ENCODE data around the gene ANO6. TPM values are rescaled to one million over a fixed set of nuclear protein-coding genes. Genes with fewer than 3 reads are reported as not detected.
"Not testable (repeated sequence)": the region's sequence is repeated elsewhere in the genome, so short reads cannot be mapped to it uniquely, and the experiment has no call there.

The ANO6 gene
- total RNA-seq, 1 experiment from 2014 or later: 52.7 TPM

DNA sequence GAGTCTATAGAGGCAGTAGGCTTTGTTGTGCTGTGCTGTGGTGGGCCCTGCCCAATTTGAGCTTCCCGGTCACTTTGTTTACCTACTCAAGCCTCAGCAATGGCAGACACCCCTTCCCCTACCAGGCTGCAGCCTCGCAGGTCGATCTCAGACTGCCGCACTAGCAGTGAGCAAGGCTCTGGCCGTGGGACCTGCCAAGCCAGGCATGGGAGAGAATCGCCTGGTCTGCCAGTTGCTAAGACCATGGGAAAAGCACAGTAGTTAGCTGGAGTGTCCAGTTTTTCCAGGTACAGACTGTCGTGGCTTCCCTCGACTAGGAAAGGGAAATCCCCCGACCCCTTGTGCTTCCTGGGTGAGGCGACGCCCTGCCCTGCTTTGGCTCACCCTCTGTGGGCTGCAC, 26.3 kb downstream of the ANO6 start:
- DNase-seq (ENCODE audit: low read depth): no peak

DNA sequence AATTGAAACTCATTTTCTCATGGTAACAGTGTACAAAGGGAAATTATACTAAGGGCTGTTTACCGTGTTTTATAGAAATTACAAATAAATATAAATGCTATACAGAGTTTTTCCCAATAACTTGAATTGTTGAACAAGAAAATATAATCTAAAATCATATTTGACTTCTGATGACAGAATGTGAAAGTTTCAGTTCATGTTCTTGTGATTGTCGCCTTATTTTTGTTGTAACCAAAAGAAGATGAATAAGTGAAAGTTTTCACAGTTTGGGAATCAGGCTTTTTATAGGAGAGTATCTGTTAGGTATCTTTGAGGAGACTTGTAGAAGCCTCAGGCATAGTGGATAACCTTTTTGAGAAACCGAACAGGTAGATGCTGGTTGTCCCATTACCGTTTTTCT, 28.1 kb downstream of the ANO6 start:
- no peak for DNase-seq (ENCODE audit: low read depth)

- DNase-seq (ENCODE audit: low read depth): peak; percentile 73
These were observed 28.9 kb downstream of the ANO6 start for GRCh38 chr12:45244561-45245343.

GRCh38 chr12:45246236-45246635, 30.3 kb downstream of the ANO6 start:
- DNase-seq (ENCODE audit: low read depth): no peak

DNA sequence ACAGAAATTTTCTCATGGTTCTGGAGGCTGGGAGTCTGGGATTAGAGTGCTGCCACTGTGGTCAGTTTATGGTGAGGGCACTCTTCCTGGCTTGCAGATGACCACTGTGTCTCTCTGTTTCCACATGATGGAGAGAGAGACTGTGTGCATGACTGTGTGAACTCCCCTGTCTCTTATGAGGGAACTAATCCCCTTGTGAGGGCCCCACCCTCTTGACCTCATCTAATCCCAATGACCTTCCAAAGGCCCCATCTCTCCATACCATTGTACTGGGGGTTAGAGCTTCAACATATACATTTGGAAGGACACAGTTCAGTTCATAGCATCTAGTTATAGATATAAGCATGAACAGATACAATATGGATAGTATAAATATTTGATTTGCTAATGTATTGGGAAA, 31.7 kb downstream of the ANO6 start:
- DNase-seq (ENCODE audit: low read depth): no peak

DNA sequence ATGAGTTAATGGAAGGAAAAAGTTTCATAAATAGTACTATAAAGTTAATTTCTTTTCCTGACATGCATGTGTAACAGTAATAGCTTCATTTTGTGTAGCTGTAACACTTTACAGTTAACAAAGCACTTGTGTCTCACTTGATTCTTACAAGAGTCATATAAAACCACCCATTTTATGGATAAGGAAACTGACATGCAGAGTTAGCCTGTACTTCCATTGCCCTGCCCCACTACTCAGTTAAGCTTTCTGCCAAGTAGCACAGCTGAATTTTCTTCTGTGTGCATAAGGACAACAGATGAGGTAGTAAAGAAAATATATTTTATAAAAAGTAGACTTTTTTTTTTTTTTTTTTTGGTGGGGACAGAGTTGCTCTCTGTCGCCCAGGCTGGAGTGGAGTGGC, 32.2 kb downstream of the ANO6 start:
- no peak for DNase-seq (ENCODE audit: low read depth)

GRCh38 chr12:45254254-45254653, 38.4 kb downstream of the ANO6 start:
- no peak for DNase-seq (ENCODE audit: low read depth)

- no peak for DNase-seq (ENCODE audit: low read depth)
These were observed 40.8 kb downstream of the ANO6 start for GRCh38 chr12:45256721-45257120.

- DNase-seq (ENCODE audit: low read depth): no peak
These were observed 41.5 kb downstream of the ANO6 start for GRCh38 chr12:45257185-45257930.

GRCh38 chr12:45259675-45260074, 43.8 kb downstream of the ANO6 start:
- DNase-seq (ENCODE audit: low read depth): no peak

DNA sequence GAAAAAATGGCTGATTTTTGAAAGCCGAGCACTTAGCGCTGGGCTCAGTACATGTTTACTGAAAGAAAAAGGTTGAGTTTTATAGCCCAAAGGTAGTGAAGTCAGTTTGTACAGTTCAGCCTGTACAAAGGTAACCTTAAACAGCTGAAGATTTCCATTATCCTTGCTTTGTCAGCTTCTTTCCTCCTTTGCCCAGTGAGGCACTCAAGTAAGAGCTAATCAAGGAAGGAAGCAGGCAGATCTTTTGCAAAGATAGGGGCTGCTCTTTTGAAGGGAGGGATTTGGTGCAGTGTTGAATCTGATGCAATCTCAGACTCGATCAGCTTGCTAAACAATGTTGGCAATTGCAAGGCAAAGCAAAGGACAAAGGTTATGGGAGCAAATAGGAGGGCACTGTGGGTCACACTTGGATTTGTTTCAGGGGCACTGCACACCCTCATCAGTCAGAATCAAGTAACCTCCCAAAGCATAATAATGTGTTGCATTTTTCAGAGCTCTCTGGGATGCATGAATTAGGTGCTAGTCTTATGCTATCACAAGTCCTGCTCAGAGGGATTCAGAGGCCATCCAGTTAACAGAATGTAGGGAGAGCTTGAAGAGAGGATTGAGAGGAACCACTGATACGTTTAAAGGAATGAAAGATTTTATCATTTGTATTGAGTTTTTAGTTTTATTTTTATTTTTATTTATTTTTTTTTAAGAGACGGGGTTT, 44.4 kb downstream of the ANO6 start:
- no peak for DNase-seq (ENCODE audit: low read depth)

- no peak for DNase-seq (ENCODE audit: low read depth)
These were observed 45.0 kb downstream of the ANO6 start for GRCh38 chr12:45260854-45261253.

DNA sequence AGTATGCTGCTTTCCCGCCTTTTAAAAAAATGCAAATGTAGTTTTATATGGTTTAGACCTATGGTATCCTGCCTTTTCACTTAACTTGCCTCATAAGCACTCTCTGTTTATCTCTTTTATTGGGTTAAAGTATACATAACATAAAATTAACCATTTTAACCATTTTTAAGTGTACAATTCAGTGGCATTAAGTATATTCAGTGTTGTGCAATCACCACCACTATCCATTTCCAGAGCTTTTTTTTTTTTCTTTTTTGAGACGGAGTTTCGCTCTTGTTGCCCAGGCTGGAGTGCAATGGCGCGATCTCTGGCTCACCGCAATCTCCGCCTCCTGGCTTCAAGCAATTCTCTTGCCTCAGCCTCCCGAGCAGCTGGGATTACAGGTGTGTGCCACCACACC, 46.3 kb downstream of the ANO6 start:
- not testable (repeated sequence) for DNase-seq (ENCODE audit: low read depth)

- DNase-seq (ENCODE audit: low read depth): no peak
These were observed 47.7 kb downstream of the ANO6 start for GRCh38 chr12:45263587-45263986.

GRCh38 chr12:45268672-45269411, 52.9 kb downstream of the ANO6 start:
- DNase-seq (ENCODE audit: low read depth): peak; percentile 88

- DNase-seq (ENCODE audit: low read depth): no peak
These were observed 53.5 kb downstream of the ANO6 start for GRCh38 chr12:45269412-45269751.

- no peak for DNase-seq (ENCODE audit: low read depth)
These were observed 55.1 kb downstream of the ANO6 start for GRCh38 chr12:45270951-45271350.

DNA sequence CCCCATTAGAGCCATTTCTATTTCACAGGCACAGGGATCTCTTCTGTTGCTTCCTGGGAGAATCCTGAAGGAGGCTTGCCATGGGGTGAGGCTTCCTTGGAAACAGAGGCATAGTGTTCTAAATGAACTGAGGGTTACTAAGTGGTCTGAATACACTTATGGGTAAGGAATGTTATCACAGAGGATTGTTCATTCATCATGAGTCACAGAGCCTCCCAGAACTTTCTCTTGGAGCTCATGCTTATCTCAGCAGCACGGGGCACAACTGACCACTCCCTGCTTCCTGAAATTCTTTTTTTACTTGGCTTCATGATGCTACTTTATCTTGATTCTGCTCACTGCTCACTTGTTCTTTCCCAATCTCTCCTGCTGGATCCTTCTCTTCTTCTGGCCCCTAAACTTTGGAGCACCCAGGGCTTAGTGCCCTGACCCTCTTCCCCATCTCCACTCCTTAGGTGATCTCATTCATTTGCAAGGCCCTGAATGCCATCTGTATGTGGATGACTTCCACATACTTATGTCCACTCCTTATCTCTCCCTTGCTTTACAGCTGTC, 57.9 kb downstream of the ANO6 start:
- peak; percentile 93 for DNase-seq (ENCODE audit: low read depth)

- no peak for DNase-seq (ENCODE audit: low read depth)
These were observed 60.4 kb downstream of the ANO6 start for GRCh38 chr12:45276154-45276755.

DNA sequence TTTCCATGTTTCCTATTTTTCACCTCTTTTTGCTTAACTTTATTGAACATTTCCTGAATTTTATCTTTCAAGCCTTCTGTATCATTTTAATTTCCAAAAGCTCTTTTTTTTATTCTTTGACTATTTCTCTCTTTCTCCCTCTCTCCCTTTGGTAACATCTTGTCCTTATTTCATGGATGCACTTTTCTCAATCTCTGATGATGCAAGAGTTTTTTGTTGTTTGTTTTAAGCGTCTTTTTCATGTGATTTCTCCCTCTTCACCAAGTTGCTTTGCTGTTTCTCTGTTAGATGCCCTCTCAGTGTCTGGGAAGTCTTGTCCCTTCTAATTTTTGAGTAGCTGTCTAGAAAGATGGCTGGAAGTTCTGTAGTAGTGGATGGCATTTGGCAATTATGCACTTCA, 62.6 kb downstream of the ANO6 start:
- DNase-seq (ENCODE audit: low read depth): no peak

Measured in Daoy (cell line).